HEK293 (cell line): ENCODE results near the gene VPS13C.
A peak's percentile ranks its signal among the peaks of the same experiment; 100 is the strongest.

ENCODE experiments used
- CTCF ChIA-PET: fragments of 350-600 bp; formaldehyde crosslinking; extraction: SDS; loops from one replicate; lab custom pipeline; 2021; ENCODE audit warnings: antibody characterized with exemption; lab: Yijun Ruan, JAX
- POLR2A ChIA-PET: fragments of 300-600 bp; formaldehyde crosslinking; extraction: SDS; loops from one replicate; lab custom pipeline; 2020; ENCODE audit warnings: antibody characterized with exemption, inconsistent platforms; lab: Yijun Ruan, JAX
- H3K27ac ChIP-seq: fragments of 200-500 bp; sonication (Bioruptor generic); 2 replicates; pipeline ENCODE4 v1.5.1; 2014; ENCODE audit warnings: low read depth, low read length, control low read depth, inconsistent platforms; ENCODE audit errors: extremely low read depth
- H3K36me3 ChIP-seq, 2 experiments: fragments of 200-500 bp in 1 of 2; sonication (Bioruptor generic) in 1 of 2; 1 replicate in 1 of 2; 2 replicates in 1 of 2; pipeline ENCODE4 v1.5.1; 2014 to 2017; ENCODE audit warnings: inconsistent platforms in 2 of 2, low read length in 2 of 2; ENCODE audit not compliant: control insufficient read depth in 2 of 2, insufficient read depth in 1 of 2
- H3K4me1 ChIP-seq: fragments of 200-500 bp; sonication (Bioruptor generic); 2 replicates; pipeline ENCODE4 v1.5.1; 2014; ENCODE audit warnings: mild to moderate bottlenecking, low read length, inconsistent platforms; ENCODE audit not compliant: control insufficient read depth, insufficient read depth
- H3K4me3 ChIP-seq: 2 replicates; pipeline ENCODE4 v1.5.1; 2011; ENCODE audit warnings: low read depth, mild to moderate bottlenecking, control low read depth, low read length, moderate library complexity
- H3K9me3 ChIP-seq: fragments of 200-500 bp; sonication (Bioruptor generic); 2 replicates; pipeline ENCODE4 v1.5.1; 2014; ENCODE audit warnings: low read depth, low read length, inconsistent platforms; ENCODE audit not compliant: control insufficient read depth, insufficient read depth
- KLF9 ChIP-seq: fragments of 450-650 bp; formaldehyde crosslinking; IDR thresholded peaks from 2 replicates; pipeline ENCODE4 v1.5.1; 2016; ENCODE audit warnings: missing biosample characterization, missing genetic modification characterization, low read depth
- MYNN ChIP-seq: fragments of 450-650 bp; formaldehyde crosslinking; IDR thresholded peaks from 2 replicates; pipeline ENCODE4 v1.5.1; 2016; ENCODE audit warnings: missing biosample characterization, missing genetic modification characterization, borderline replicate concordance
- MZF1 ChIP-seq: fragments of 450-650 bp; formaldehyde crosslinking; IDR thresholded peaks from 2 replicates; pipeline ENCODE4 v1.5.1; 2017; ENCODE audit warnings: missing biosample characterization, missing genetic modification characterization, borderline replicate concordance
- PRDM4 ChIP-seq: fragments of 450-650 bp; formaldehyde crosslinking; IDR thresholded peaks from 2 replicates; pipeline ENCODE4 v1.5.1; 2017; ENCODE audit warnings: missing biosample characterization, missing genetic modification characterization
- SP3 ChIP-seq: fragments of 450-650 bp; formaldehyde crosslinking; IDR thresholded peaks from 2 replicates; pipeline ENCODE4 v1.5.1; 2016; ENCODE audit warnings: missing biosample characterization, missing genetic modification characterization
- WT1 ChIP-seq: fragments of 450-650 bp; formaldehyde crosslinking; IDR thresholded peaks from 2 replicates; pipeline ENCODE4 v1.5.1; 2016; ENCODE audit warnings: missing biosample characterization, missing genetic modification characterization
- ZBTB44 ChIP-seq: fragments of 450-650 bp; IDR thresholded peaks from 2 replicates; pipeline ENCODE4 v1.5.1; 2018; ENCODE audit warnings: missing biosample characterization, mild to moderate bottlenecking, missing genetic modification characterization
- ZEB2 ChIP-seq: fragments of 450-650 bp; formaldehyde crosslinking; IDR thresholded peaks from 2 replicates; pipeline ENCODE4 v1.5.1; 2016; ENCODE audit warnings: missing biosample characterization, missing genetic modification characterization
- ZNF114 ChIP-seq: fragments of 450-650 bp; formaldehyde crosslinking; IDR thresholded peaks from 2 replicates; pipeline ENCODE4 v1.5.0; 2017; ENCODE audit warnings: missing biosample characterization, missing genetic modification characterization
- ZNF2 ChIP-seq: fragments of 450-650 bp; formaldehyde crosslinking; IDR thresholded peaks from 2 replicates; pipeline ENCODE4 v1.5.1; 2016; ENCODE audit warnings: missing biosample characterization, missing genetic modification characterization
- ZNF221 ChIP-seq: fragments of 450-650 bp; formaldehyde crosslinking; IDR thresholded peaks from 2 replicates; pipeline ENCODE4 v1.5.1; 2017; ENCODE audit warnings: missing biosample characterization, missing genetic modification characterization, borderline replicate concordance
- ZNF521 ChIP-seq: fragments of 450-650 bp; formaldehyde crosslinking; IDR thresholded peaks from 2 replicates; pipeline ENCODE4 v1.5.1; 2017; ENCODE audit warnings: missing biosample characterization, mild to moderate bottlenecking, missing genetic modification characterization
- ZNF654 ChIP-seq: fragments of 450-650 bp; formaldehyde crosslinking; IDR thresholded peaks from 2 replicates; pipeline ENCODE4 v1.5.1; 2016; ENCODE audit warnings: low read depth, missing biosample characterization, missing genetic modification characterization
- ZNF747 ChIP-seq: fragments of 450-650 bp; formaldehyde crosslinking; IDR thresholded peaks from 2 replicates; pipeline ENCODE4 v1.5.1; 2016; ENCODE audit warnings: missing biosample characterization, missing genetic modification characterization
- ZNF791 ChIP-seq: fragments of 450-650 bp; formaldehyde crosslinking; IDR thresholded peaks from 2 replicates; pipeline ENCODE4 v1.5.1; 2016; ENCODE audit warnings: missing biosample characterization, missing genetic modification characterization
- ZNF830 ChIP-seq: fragments of 450-650 bp; IDR thresholded peaks from 2 replicates; pipeline ENCODE4 v1.5.0; 2018; ENCODE audit warnings: missing biosample characterization, missing genetic modification characterization, low read depth, mild to moderate bottlenecking, moderate library complexity
- ZNF837 ChIP-seq: fragments of 450-650 bp; formaldehyde crosslinking; IDR thresholded peaks from 2 replicates; pipeline ENCODE4 v1.5.1; 2016; ENCODE audit warnings: missing biosample characterization, missing genetic modification characterization
- TF ChIP-seq, protein P1 (sequence below): fragments of 450-650 bp; formaldehyde crosslinking; IDR thresholded peaks from 2 replicates; pipeline ENCODE4 v1.5.1; 2016; ENCODE audit warnings: missing biosample characterization, missing genetic modification characterization
- TF ChIP-seq, protein P2 (sequence below): fragments of 450-650 bp; formaldehyde crosslinking; IDR thresholded peaks from 2 replicates; pipeline ENCODE4 v1.5.1; 2016; ENCODE audit warnings: missing biosample characterization, missing genetic modification characterization
- TF ChIP-seq, protein P3 (sequence below): fragments of 450-650 bp; formaldehyde crosslinking; IDR thresholded peaks from 2 replicates; pipeline ENCODE4 v1.5.1; 2017; ENCODE audit warnings: missing biosample characterization, missing genetic modification characterization

VPS13C gene

DNA sequence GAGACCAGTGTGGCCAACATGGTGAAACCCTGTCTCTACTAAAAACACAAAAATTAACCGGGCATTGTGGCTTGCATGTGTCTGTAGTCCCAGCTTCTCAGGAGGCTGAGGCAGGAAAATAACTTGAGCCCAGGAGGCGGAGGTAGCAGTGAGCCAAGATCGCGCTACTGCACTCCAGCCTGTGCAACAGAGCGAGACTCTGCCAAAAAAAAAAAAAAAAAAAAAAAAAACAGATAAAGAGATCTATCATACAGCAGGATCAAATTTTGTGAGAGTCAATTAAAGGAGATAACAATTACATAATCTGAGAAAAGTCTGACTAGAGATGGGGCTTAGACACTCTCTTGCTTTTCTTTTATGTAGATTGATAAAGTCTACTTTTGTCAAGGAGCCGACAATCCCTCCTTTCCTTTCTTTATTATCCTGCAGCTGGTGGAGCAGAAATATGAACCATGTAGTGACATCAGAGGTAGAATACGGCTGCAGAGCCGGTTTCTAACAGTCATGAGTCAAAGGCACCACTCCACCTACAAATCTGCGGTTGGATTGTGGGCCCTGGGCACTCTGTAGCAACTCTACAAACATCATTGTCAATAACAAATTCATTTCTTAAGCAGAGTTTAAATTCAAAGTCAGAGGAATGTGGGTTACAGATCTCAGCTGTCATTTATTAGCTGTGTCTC, 15.5 kb upstream of the VPS13C start:
- H3K4me3 ChIP-seq: no peak overlapping the region
- TF ChIP-seq, protein P1, sequence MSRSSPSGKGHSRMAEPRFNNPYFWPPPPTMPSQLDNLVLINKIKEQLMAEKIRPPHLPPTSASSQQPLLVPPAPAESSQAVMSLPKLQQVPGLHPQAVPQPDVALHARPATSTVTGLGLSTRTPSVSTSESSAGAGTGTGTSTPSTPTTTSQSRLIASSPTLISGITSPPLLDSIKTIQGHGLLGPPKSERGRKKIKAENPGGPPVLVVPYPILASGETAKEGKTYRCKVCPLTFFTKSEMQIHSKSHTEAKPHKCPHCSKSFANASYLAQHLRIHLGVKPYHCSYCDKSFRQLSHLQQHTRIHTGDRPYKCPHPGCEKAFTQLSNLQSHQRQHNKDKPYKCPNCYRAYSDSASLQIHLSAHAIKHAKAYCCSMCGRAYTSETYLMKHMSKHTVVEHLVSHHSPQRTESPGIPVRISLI (tag by site-specific recombination): peak; percentile 57; the same call in 1 of the 2 replicates
- TF ChIP-seq KLF9 (tag by site-specific recombination): no peak
- CTCF ChIA-PET: interaction anchor here (0.6 to 1.5 kb wide), 3 partner anchors 16 to 178 kb away, joined by 3 to 4 read pairs (median 3); partner anchors contain the start of gene VPS13C
- H3K27ac ChIP-seq: no peak overlapping the region
- H3K9me3 ChIP-seq: no peaks in the 10 kb centered on the region
- H3K36me3 ChIP-seq: no peaks in the 10 kb centered on the region
- H3K4me1 ChIP-seq: no peaks in the 10 kb centered on the region; the same call in 1 of the 2 replicates
- POLR2A ChIA-PET: interaction anchor here (1.5 kb wide), 1 partner anchor 9 kb away, joined by 3 read pairs; the partner anchor contains the start of gene C2CD4A

- CTCF ChIA-PET: interaction anchor here (0.6 to 1.7 kb wide), 8 partner anchors 9 to 182 kb away, joined by 3 to 4 read pairs (median 3); no protein-coding TSS in a partner anchor
- no peak for TF ChIP-seq ZNF221 (tag by site-specific recombination)
- TF ChIP-seq ZEB2: no peak
- peak; percentile 54 for TF ChIP-seq ZNF654 (tag by site-specific recombination)
- H3K4me1 ChIP-seq: no peaks in the 10 kb centered on the region; the same call in 1 of the 2 replicates
These were observed 11.6 kb upstream of the VPS13C start for GRCh38 chr15:62071711-62072308.

DNA sequence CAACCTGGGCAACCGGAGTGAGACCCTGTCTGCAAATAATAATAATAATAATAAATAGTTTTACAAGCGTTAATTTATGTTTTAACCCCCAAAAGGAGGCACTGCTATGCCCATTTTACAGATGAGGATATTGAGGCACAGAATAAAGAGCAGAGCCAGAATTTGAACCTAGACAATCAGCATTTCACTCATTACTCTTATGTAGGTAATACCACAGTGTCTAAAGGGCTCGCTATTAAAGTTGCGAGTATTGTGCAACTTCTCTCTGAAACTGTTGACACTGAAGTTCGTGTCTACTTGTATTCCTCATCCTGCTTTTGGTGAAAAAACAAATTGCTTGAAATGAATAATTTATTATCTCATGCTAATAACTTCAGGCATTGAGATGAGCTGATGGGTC, 9.3 kb upstream of the VPS13C start:
- Histone ChIP-seq H3K27ac (no peak overlapping the region), H3K36me3 (no peaks in the 10 kb centered on the region), H3K4me3 (no peak overlapping the region), H3K4me1 (no peaks in the 10 kb centered on the region), H3K9me3 (no peaks in the 10 kb centered on the region)
- ChIA-PET POLR2A (no interaction called here), CTCF (interaction anchor here (0.6 to 1.0 kb wide), 2 partner anchors 46 to 237 kb away, joined by 3 read pairs; no protein-coding TSS in a partner anchor)
- TF ChIP-seq ZNF114 (no peak), ZNF747 (tag by site-specific recombination) (no peak), ZNF521 (no peak), ZNF2 (no peak), ZNF837 (tag by site-specific recombination) (no peak), ZNF830 (tag by site-specific recombination) (no peak), WT1 (tag by site-specific recombination) (no peak), MZF1 (tag by site-specific recombination) (no peak), ZNF221 (tag by site-specific recombination) (no peak), ZNF791 (tag by site-specific recombination) (no peak), SP3 (tag by site-specific recombination) (no peak), ZBTB44 (tag by site-specific recombination) (no peak), MYNN (tag by site-specific recombination) (no peak), PRDM4 (no peak)
- TF ChIP-seq, protein P2, sequence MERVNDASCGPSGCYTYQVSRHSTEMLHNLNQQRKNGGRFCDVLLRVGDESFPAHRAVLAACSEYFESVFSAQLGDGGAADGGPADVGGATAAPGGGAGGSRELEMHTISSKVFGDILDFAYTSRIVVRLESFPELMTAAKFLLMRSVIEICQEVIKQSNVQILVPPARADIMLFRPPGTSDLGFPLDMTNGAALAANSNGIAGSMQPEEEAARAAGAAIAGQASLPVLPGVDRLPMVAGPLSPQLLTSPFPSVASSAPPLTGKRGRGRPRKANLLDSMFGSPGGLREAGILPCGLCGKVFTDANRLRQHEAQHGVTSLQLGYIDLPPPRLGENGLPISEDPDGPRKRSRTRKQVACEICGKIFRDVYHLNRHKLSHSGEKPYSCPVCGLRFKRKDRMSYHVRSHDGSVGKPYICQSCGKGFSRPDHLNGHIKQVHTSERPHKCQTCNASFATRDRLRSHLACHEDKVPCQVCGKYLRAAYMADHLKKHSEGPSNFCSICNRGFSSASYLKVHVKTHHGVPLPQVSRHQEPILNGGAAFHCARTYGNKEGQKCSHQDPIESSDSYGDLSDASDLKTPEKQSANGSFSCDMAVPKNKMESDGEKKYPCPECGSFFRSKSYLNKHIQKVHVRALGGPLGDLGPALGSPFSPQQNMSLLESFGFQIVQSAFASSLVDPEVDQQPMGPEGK (tag by site-specific recombination): no peak
- TF ChIP-seq, protein P3, sequence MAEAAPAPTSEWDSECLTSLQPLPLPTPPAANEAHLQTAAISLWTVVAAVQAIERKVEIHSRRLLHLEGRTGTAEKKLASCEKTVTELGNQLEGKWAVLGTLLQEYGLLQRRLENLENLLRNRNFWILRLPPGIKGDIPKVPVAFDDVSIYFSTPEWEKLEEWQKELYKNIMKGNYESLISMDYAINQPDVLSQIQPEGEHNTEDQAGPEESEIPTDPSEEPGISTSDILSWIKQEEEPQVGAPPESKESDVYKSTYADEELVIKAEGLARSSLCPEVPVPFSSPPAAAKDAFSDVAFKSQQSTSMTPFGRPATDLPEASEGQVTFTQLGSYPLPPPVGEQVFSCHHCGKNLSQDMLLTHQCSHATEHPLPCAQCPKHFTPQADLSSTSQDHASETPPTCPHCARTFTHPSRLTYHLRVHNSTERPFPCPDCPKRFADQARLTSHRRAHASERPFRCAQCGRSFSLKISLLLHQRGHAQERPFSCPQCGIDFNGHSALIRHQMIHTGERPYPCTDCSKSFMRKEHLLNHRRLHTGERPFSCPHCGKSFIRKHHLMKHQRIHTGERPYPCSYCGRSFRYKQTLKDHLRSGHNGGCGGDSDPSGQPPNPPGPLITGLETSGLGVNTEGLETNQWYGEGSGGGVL: no peak

More at GRCh38 chr15:62071711-62072308, 11.6 kb upstream of the VPS13C start:
- Histone ChIP-seq H3K36me3 (no peaks in the 10 kb centered on the region), H3K9me3 (no peaks in the 10 kb centered on the region), H3K4me3 (no peak overlapping the region), H3K27ac (no peak overlapping the region)
- POLR2A ChIA-PET: no interaction called here
